HG03196 (cell line): Measurements from ENCODE around the gene ADCY2.

Source experiments
- ATAC-seq: cut with Tn5 transposase; IDR thresholded peaks from one replicate; pipeline ENCODE4 v1.9.1; 2021; ENCODE audit not compliant: unreplicated experiment

ADCY2 gene

DNA sequence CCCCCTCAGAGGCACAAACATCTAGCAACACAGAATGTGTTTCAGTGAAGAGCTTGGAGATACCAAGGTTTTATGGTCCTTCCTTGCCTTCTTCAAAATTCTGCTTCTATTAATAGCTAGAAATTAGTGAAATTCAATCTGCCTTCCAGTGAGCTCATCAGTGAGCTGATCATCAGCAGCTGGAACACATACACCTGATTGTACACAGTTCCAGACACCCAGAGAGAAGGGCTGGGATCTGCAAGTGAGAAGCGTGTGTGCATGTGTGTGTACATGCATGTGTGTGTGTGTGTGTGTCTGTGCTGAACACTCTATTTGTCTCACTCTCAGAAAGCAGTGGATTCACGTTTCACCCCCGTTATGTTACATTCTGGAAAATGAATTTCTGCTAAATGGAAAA, 426.5 kb downstream of the ADCY2 start:
- ATAC-seq = no peak

DNA sequence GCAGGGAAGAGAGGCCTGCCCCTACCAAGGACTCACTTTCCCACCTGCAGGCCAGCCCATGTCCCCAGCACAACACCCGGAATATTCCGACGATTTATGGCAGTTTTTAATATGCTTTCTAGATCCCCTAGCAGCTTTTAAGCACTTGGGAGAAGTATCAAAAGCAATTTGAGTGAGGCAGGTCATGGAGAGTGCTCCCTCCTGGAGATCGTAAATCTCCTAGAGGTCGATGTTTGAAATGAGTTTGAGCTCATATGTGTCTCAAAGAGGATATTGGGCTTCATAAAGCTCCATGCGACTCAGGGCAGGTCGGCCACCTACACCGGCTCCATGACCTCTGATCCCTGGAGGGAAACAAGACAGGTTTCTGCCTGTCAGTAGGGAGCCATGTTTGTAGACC, 427.7 kb downstream of the ADCY2 start:
- ATAC-seq = no peak

DNA sequence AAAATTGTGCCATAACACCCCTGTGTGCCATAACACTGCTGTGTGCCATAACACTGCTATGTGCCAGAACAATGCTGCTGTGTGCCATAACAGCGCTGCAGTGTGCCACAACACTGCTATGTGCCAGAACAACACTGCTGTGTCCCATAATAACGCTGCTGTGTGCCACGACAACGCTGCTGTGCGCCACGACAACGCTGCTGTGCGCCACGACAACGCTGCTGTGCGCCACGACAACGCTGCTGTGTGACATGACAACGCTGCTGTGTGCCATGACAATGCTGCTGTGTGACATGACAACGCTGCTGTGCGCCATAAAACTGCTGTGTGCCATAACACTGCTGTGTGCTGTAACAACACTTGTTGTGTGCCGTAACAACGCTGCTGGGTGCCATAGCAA, 429.1 kb downstream of the ADCY2 start:
- ATAC-seq = no peak

DNA sequence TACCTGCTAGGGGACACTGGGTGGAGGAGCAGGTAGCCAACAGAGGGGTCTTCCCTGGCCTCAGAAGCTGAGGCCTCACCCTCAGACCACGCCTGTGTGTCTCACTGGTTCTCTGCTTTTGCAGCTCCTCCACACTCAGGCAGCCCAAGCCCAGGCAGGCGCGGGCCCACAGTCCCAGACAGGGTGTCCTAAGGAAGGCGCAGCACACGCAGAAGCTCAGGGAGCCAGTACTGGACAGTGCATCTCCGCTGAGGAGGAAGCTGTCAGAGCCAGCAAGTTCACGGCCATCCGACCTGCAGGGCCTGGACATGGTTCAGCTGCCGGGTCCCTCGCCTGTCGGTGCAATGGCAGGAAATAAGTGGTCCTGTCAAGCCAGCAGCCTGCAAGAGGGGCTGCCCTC, 429.7 kb downstream of the ADCY2 start:
- no peak for ATAC-seq

DNA sequence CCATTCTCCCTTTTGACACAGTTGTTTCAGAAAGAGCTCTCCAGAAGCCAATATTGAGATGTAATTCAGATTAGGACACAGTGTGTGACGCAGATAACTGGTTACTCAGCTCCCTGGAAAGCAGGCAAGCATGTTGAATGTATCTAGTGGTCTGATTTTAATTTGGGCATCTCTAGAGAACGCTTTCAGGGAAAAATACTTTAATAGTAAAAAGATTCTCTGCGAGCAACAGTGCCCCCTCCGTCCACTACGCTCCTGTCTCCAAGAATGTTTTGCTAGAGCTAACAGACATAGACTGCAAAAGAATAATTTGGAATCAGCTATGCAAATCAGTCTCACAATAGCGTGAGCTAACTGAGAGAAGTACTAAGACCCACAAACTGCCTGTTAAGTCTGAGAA, 431.7 kb downstream of the ADCY2 start:
- ATAC-seq = no peak

DNA sequence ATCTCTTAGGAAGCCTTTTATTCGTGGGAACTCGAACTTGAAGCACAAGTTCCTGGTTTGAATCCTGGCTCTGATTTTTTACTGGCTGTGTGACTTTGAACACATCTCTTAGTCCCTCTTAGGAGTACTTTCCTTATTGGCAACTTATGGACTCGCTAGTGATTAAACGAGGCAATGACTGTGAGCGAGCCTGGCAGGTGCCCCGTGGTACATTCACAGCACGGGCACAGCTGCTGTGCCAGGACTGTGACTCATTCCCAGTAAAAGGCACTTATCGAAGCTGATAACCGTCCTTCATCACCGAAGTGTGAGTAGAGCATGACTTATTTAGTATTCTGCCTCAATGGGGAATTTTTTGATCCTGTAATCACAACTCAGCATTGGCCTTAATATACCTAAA, 432.3 kb downstream of the ADCY2 start:
- ATAC-seq = no peak

DNA sequence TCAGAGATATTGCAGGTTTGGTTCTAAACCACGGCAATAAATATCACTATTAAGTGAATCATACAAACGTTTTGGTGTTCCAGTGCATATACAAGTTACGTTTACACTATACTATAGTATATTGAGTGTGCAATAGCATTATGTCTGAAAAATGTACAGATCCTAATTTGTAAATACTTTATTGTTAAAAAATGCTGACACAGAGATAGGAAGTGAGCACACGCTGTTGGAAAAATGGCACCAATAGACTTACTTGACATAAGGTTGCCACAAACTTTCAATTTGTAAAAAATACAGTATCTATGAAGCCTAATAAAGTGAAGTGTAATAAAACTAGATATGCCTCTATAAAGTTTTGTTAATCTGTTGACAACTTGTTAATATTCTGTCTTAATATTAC, 439.0 kb downstream of the ADCY2 start:
- ATAC-seq = no peak

DNA sequence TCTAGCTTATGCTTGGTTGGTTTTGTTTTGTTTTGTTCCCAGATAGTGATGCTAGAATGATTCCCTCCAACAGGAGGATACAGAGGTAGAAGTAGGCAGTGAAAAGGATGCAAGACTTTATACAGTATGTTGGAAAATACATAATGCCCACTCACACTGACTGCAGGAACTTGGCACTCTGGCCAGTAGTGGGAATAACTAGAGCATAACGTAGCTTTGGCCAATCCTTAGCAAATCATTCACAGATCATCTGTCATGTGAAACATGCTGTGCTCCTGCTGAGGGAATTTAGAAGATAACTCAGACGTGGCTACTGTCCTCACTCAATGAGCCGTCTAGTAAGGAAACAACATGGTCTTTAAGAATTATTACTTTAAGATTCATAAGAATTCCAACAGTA, 441.5 kb downstream of the ADCY2 start:
- no peak for ATAC-seq

DNA sequence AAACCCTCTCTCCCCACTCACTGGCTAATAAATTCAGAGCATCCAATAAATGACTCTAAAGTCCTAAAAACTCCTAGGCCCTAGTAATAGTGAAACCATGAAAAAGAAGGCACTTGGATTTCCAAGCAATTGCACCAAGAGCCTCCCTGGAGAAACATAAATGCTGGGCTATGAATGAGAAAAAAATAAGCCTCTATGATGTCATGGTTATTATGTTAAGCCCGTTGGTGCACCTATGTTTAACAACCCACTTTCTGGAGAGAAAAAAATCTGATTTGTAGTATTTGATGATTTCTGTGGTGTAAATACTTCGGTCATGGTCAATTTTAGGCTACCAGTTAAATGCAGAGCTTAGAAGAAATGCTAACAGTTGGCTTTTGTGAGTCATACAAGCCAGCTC, 446.6 kb downstream of the ADCY2 start:
- no peak for ATAC-seq

DNA sequence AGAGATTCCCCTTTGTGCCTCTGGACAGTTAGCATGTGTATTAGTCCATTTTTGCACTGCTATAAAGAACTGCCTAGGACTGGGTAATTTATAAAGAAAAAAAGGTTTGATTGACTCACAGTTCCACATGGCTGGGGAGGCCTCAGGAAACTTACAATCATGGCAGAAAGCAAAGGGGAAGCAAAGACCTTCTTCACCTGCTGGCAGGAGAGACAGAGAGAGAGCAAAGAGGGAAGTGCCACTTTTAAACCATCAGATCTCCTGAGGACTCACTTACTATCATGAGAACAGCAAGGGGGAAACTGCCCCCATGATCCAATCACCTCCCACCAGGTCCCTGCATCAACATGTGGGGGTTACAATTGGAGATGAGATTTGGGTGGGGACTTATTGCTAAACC, 449.0 kb downstream of the ADCY2 start:
- ATAC-seq = no peak

DNA sequence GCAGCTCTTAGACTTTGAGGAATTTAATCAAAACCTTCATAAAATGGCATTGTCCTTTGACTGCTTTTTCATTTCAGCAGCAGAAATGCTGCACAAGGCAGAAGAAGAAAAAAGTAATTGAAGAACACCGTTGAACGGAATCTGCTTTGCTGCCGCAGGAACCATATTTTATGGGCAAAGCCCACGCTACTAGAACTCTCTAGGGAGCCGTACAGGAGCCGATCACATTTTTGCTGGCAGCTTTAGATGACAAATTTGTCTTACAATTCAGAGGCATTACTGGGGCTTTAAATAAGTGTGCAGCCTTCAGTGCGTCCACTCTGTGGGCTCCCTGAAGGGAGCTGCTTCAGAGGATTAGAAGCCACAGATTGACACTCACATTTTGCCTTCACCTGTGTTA, 449.6 kb downstream of the ADCY2 start:
- ATAC-seq = no peak

DNA sequence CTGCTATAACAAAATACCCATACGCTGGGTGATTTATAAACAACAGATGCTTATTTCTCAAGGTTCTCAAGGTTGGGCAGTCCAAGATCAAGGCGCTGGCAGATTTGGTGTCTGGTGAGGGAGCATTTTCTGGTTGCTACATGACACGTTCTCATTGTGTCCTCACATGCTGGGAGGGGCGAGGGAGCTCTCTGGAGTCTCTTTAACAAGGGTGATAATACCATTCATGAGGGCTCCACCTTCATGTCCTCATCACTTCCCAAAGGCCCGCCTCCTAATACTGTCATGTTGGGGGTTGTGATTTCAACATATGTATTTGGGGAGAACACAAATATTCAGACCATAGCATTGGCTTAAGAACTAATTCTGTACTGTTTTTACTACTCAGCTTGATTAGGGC, 450.4 kb downstream of the ADCY2 start:
- ATAC-seq = no peak

DNA sequence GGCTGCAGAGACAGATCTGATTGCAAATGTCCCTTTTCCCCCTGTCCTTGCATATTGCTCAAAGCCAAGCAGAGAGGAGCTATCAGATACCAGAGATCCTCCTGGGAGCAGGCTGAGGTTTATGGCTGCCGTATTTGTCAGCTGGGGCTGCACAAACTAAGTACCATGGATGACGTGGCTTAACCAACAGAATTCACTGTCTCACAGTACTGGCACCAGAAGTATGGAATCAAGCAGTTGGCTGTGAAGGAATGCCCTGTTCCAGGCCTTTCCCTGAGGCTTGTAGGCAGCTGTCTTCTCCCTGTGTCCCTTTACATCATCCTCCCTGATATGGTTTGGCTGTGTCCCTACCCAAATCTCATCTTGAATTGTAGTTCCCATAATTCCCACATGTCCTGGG, 452.4 kb downstream of the ADCY2 start:
- ATAC-seq = no peak

DNA sequence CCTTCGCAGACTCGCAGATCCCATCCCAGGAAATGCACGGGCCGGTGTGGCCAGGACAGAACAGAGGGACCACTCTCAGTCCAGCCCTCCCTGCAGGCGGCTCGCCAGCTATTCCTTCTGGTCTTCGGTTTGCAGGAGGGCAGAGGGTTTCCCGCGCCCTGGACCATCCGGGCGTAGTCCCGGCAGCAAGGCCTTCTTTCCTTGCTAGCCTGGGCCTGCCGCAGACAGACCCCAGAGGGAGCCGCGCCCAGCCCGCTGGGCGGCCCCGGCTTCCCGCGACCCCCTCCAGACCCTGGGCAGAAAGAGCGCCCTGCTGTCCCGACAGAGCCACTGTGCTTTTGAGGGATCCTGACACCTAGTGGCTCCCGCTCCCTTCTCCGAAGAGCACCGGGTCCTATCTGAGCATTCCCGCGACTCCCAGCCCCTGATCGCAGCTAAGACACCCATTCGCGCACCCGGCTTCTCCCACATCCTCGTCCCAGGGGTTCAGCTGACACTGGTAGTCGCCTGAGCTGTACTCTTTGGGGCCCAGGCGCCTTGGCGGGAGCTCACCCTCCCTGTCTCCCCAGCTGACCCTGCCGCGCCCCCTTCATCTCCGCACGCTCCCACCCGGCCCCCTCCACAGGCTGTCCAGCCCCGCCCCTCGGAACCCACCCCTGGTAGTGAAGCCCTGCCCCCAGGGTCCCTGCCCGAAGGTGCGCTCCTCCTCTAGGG, 453.9 kb downstream of the ADCY2 start:
- no peak for ATAC-seq

DNA sequence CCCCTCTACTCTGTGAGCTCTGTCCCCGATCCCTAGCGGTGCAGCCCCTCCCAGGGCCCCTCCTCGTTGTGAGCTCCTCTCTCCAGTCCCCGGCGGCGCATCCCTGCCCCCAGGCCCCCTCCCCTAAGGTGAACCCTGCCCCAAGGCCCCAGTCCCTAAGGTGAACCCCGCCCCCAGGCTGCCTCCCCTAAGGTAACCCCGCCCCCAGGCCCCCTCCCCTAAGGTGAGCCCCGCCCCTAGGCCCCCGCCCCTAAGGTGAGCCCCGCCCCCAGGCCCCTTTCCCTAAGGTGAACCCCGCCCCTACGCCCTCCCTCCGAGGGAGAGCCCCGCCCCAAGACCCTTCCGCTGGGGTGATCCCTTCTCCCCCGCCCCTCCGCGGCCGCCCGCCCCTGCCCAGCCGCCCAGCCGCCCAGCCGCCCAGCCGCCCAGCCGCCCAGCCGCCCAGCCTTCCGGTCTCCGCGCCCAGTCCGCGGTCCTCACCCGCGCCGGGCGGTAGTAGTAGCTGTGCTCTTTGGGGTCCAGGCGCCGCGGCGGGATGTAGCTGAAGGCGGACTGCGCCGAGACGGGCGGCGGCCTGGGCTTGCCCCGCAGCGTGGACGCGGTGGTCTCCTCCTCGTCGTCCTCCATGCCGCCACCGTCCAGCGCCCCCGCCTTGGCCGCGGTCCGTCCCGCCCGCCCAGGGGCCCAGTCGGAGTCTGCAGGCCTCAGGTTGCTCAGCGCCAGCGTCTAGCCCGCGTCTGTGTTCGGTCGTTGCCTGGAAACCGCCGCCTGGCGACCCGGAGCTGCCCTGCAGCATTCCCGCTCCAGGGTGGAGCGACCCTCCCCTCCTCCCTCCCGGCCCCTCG, 454.7 kb downstream of the ADCY2 start, which contains the start of gene CFAP90:
CFAP90 (minus strand) TSS at position 739 of the 845 bp plus-strand sequence; CDS start at position 627, 112 bp downstream.
- no peak for ATAC-seq

DNA sequence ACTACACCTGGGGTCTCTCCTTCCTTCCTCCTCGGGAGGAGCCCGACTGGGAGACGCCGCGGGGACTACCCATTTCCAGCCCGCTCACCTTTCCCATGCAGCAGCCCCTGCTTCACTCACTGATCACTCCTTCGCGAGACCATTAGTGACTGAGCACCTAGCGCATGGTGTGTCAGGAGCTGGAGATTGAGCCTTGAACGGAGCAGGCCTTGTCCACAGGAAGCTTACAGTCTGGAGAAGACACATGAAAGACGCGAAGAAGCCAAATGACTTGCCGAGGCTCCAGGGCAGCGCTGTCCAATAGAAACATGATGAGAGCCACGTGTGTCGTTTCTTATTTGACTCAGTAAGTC, 455.3 kb downstream of the ADCY2 start:
- ATAC-seq = no peak

DNA sequence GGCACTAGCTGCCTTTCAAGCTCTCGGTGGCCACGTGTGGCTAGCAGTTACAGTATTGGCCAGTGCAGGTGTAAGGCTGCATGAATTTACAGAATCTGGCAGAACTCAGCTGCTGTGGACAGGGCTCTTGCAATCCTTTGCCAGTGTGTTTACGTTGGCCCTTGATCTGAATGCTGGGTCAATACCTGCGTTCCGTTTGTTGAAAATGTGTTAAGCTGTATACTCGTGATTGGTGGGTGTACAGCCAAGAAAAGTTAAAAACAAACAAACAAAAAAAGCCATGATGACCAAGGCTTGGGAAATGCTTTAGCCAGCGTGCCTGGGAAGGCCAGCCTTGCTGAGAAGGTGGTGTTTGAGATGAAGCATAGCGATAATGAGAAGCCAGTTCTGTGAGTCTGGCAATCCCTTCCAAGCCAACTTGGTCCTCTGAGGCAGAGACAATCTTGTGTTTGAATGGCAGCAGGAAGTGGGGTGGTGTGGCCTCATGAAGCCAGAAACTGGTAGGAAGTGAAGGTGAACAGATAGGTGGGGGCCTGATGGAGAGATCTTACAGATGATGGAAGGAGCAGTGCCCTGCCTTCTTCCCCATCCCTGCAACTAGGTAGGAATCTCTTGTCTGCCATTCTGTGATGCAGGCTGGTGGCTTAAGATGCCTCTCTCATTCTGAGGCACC, 455.8 kb downstream of the ADCY2 start:
- ATAC-seq = no peak

DNA sequence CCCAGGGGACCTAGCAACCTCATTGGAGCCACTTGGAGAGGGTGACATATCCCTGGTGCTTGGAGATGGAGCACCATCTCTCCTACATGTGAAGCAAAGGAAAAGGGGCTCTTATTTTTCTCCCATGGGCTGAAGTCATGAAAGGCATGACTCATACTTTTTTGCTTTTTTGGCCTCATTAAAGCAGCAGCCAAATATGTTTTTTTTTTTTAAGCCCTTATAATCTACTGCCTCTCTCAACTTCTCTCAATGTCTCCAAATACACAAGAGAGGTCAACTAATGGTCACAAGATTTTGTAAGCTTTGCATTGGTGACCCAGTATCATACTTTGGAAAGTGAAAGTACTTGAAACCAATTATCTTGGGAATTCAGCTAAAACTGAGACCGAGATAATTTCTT, 456.6 kb downstream of the ADCY2 start:
- no peak for ATAC-seq

DNA sequence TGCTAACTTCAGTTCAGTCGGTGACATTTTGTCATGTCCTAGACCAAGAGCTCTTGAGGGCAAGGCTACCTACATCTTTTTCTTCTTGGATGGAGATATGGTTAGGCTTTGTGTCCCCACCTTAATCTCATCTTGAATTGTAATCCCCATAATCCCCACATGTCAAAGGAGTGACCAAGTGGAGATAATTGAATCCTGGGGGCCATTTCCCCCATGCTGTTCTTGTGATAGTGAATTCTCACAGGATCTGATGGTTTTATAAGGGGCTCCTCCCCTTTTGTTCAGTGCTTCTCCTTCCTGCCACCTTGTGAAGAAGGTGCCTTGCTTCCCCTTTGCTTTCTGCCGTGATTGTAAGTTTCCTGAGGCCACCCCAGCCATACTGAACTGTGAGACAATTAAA, 457.1 kb downstream of the ADCY2 start:
- no peak for ATAC-seq

DNA sequence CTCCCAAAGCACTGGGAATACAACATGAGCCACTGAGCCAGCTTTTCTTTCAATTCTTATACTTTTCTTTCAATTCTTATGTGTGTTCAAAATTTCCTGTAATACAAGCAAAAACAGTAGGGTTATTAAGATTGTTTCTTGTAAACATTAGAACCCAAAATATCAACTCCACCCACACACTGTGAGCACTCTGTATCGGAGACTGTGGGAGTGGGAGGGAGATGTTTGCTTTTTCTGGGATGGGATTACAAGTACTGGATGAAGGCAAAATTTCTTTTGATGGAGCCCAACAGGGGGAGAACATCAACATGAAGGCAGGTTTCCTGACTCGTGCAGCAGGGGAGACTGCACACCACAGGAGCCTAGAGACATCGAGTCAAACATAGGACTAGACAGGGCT, 459.7 kb downstream of the ADCY2 start:
- ATAC-seq = no peak

DNA sequence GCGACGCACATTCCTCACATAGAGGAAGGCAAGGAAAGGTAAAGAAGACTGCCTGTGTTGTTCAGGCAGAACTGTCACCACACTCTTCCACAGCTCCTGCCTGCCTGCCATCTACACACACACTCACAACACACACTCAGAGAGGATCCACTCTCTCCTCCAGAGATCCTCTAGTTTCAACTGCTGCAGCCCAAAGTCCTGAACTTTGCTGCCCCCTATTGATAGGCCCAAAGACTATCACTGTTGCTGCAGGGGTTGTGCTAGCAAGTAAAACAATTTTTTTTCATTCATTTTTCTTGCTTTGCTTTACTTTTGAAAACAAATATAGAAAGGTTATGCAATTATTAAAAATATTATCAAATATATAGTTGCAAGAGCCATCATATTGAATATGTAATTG, 460.9 kb downstream of the ADCY2 start:
- ATAC-seq = no peak

DNA sequence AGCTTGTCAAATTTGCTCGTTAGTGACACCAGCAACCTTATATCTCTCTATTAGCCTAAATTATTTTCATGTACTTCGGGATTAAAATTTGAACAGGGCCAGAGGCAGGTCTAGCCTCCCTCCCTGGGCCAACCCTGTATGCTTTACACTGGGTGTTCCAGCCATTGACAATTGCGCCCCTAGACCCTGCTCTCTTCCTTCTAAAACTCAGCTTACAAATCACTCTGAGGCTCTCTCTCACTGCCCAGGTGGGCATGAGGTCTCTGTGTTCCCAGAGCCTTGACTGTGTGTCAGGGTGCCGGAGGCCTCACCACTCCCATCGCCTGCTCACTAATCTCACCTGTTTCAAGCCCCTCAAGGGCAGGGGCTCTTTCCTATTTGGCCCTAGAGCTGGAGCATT, 461.4 kb downstream of the ADCY2 start:
- ATAC-seq = no peak
